Measurements from ENCODE around the gene DPP8. TPM values are rescaled to one million over a fixed set of nuclear protein-coding genes. Genes with fewer than 3 reads are reported as not detected.

DPP8 gene
- total and polyA plus RNA-seq, 2 donors (not counting 3 experiments of a cell fraction or from before 2014, with no cell fraction given) = 12.1 to 35.3 TPM

- FAIRE-seq (peak; percentile 63), DNase-seq (ENCODE audit: low read depth, low spot score) (peak; percentile 90)
- intact Hi-C loops (cut with micrococcal nuclease) = no loop called here
These were observed 4.6 kb downstream of the DPP8 start for GRCh38 chr15:65512807-65513416.

More at GRCh38 chr15:65512807-65513416, 4.6 kb downstream of the DPP8 start:
- ChIA-PET POLR2A (interaction anchor here (0.8 kb wide), 1 partner anchor 47 kb away, joined by 3 read pairs; no protein-coding TSS in a partner anchor), CTCF (interaction anchor here (1.0 to 1.5 kb wide), 3 partner anchors 12 to 26 kb away, joined by 3 to 7 read pairs (median 3); no protein-coding TSS in a partner anchor)
- H4K20me1 ChIP-seq (replicated peaks; ENCODE audit: control insufficient read depth, extremely low read depth, insufficient read depth, low read length) = peaks cover 2% of the 10 kb centered on the region
- H3K4me3 ChIP-seq (replicated peaks in 1 of 3; ENCODE audit: insufficient read depth in 1 of 3, low read depth in 1 of 3, low read length in 3 of 3) = no peak overlapping the region
- H2AFZ ChIP-seq (ENCODE audit: low read depth, low read length) = no peak overlapping the region
- no peaks in the 10 kb centered on the region for H3K9me1 ChIP-seq (replicated peaks; ENCODE audit: control insufficient read depth, extremely low read depth, insufficient read depth, low read length)
- no peak overlapping the region for H3K4me2 ChIP-seq (ENCODE audit: insufficient read depth, low read length)
- H3K79me2 ChIP-seq (ENCODE audit: control insufficient read depth, insufficient read depth, low read length) = peaks cover 34% of the 10 kb centered on the region
- no peaks in the 10 kb centered on the region for H3K9me3 ChIP-seq (replicated peaks; ENCODE audit: control insufficient read depth, insufficient read depth, low read length)
- dilution Hi-C loops (cut with MboI; ENCODE audit: extremely low pct_ligation_motif_present, low sequenced_read_pairs) = no loop called here
- no TSS peak for BruUV-seq (replicated peaks)
- TF ChIP-seq POLR2AphosphoS5 (IDR thresholded peaks at IDR 0.05; ENCODE audit: insufficient read depth, low read depth, low read length) (no peak), FOS (IDR thresholded peaks at IDR 0.05; ENCODE audit: borderline replicate concordance, insufficient read depth, low read length) (no peak), GATA2 (IDR thresholded peaks at IDR 0.05; ENCODE audit: insufficient read depth, insufficient read length, low read depth, low read length) (no peak), JUN (IDR thresholded peaks at IDR 0.05; ENCODE audit: borderline replicate concordance, insufficient read depth, insufficient read length, low read depth) (no peak), EZH2 (IDR thresholded peaks at IDR 0.05; ENCODE audit: borderline replicate concordance, low read depth, low read length, severe bottlenecking) (no peak), POLR2A (IDR thresholded peaks at IDR 0.05; ENCODE audit: low read depth, low read length) (no peak), MYC (IDR thresholded peaks at IDR 0.05; ENCODE audit: low read depth, low read length) (no peak)
- TF ChIP-seq, protein P1, sequence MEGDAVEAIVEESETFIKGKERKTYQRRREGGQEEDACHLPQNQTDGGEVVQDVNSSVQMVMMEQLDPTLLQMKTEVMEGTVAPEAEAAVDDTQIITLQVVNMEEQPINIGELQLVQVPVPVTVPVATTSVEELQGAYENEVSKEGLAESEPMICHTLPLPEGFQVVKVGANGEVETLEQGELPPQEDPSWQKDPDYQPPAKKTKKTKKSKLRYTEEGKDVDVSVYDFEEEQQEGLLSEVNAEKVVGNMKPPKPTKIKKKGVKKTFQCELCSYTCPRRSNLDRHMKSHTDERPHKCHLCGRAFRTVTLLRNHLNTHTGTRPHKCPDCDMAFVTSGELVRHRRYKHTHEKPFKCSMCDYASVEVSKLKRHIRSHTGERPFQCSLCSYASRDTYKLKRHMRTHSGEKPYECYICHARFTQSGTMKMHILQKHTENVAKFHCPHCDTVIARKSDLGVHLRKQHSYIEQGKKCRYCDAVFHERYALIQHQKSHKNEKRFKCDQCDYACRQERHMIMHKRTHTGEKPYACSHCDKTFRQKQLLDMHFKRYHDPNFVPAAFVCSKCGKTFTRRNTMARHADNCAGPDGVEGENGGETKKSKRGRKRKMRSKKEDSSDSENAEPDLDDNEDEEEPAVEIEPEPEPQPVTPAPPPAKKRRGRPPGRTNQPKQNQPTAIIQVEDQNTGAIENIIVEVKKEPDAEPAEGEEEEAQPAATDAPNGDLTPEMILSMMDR (IDR thresholded peaks at IDR 0.05; ENCODE audit: extremely low read depth in 1 of 2, insufficient read depth in 1 of 2, low read depth in 1 of 2, low read length in 2 of 2) = no peak
- TF ChIP-seq, protein P2, sequence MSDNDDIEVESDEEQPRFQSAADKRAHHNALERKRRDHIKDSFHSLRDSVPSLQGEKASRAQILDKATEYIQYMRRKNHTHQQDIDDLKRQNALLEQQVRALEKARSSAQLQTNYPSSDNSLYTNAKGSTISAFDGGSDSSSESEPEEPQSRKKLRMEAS (IDR thresholded peaks at IDR 0.05; ENCODE audit: insufficient read depth, insufficient read length) = no peak
- H3K4me1 ChIP-seq (ENCODE audit: control insufficient read depth, extremely low read depth, insufficient read depth, low read length) = peaks cover 19% of the 10 kb centered on the region
- H3K36me3 ChIP-seq (ENCODE audit: control insufficient read depth in 2 of 2, extremely low read depth in 1 of 2, insufficient read depth in 2 of 2, low read length in 2 of 2) = peaks cover 0 to 5% of the 10 kb centered on the region in 2 experiments
- H3K27ac ChIP-seq (ENCODE audit: insufficient read depth, low read depth, low read length) = no peak overlapping the region
- no peaks in the 10 kb centered on the region for H3K27me3 ChIP-seq (ENCODE audit: control insufficient read depth in 2 of 2, insufficient read depth in 2 of 2, low read length in 2 of 2)
- no peak overlapping the region for H3K9ac ChIP-seq (replicated peaks; ENCODE audit: extremely low read depth, insufficient read depth, low read length)

Data from endothelial cell of umbilical vein (primary cell).